DND-41 (cell line): ENCODE measurements around the gene NSD1.

ENCODE experiments used
- EZH2 ChIP-seq: IDR thresholded peaks from 3 replicates; pipeline ENCODE4 v1.6.1; 2012; ENCODE audit warnings: borderline replicate concordance, low read depth, mild to moderate bottlenecking, moderate library complexity, low read length, inconsistent platforms; ENCODE audit not compliant: severe bottlenecking
- TF ChIP-seq, protein P1 (sequence below): IDR thresholded peaks from 2 replicates; pipeline ENCODE4 v1.5.1; 2012; ENCODE audit warnings: borderline replicate concordance, low read length, moderate library complexity, mild to moderate bottlenecking; ENCODE audit not compliant: poor library complexity, severe bottlenecking; ENCODE audit errors: extremely low read depth

GRCh38 chr5:177327539-177328522 is 194.3 kb downstream of the NSD1 start:
- TF ChIP-seq, protein P1, sequence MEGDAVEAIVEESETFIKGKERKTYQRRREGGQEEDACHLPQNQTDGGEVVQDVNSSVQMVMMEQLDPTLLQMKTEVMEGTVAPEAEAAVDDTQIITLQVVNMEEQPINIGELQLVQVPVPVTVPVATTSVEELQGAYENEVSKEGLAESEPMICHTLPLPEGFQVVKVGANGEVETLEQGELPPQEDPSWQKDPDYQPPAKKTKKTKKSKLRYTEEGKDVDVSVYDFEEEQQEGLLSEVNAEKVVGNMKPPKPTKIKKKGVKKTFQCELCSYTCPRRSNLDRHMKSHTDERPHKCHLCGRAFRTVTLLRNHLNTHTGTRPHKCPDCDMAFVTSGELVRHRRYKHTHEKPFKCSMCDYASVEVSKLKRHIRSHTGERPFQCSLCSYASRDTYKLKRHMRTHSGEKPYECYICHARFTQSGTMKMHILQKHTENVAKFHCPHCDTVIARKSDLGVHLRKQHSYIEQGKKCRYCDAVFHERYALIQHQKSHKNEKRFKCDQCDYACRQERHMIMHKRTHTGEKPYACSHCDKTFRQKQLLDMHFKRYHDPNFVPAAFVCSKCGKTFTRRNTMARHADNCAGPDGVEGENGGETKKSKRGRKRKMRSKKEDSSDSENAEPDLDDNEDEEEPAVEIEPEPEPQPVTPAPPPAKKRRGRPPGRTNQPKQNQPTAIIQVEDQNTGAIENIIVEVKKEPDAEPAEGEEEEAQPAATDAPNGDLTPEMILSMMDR: no peak
- TF ChIP-seq EZH2: no peak
